HCT116 (cell line): ENCODE results near the gene TEX30. TPM values are rescaled to one million over a fixed set of nuclear protein-coding genes. Genes with fewer than 3 reads are reported as not detected.

Source experiments
- ATAC-seq: fragments of 200-7000 bp; cut with Tn5 transposase; 2 replicates; pipeline ENCODE4 v1.9.1; 2020; ENCODE audit warnings: mild to moderate bottlenecking, moderate library complexity
- BruUV-seq: library from RNA; stranded (reverse); fragments of 400-500 nt; replicated peaks from 2 replicates; lab custom pipeline; 2021; lab: Mats Ljungman, UMichigan
- CTCF ChIA-PET: fragments of 300-600 bp; sonication (Branson Sonifier 250); formaldehyde crosslinking; loops from one replicate; lab custom pipeline; 2021; ENCODE audit warnings: antibody characterized with exemption; lab: Charles Lee
- POLR2A ChIA-PET: fragments of 300-600, 350-600 bp; sonication (Branson Sonifier 250); formaldehyde crosslinking; loops from one replicate; lab custom pipeline; 2021; ENCODE audit warnings: antibody characterized with exemption; lab: Charles Lee
- RAD21 ChIA-PET, 2 experiments: fragments of 300-600 bp; sonication (Branson Sonifier 250); formaldehyde crosslinking; loops; one replicate each; lab custom pipeline; 2023; ENCODE audit warnings: low total read pairs in 2 of 2; ENCODE audit not compliant: uncharacterized antibody in 2 of 2, unreplicated experiment in 2 of 2, low non-redundant PET in 1 of 2; lab: Charles Lee
- DNase-seq: peaks from one replicate; pipeline ENCODE4 v3.0.0-alpha.2; 2010; ENCODE audit warnings: low read depth, low spot score
- H2AFZ ChIP-seq: fragments of 200-600 bp; shearing (Covaris generic), sonication (generic); 2 replicates; pipeline ENCODE4 v1.6.1; 2017; ENCODE audit warnings: low read depth, mixed run types, mixed read lengths, antibody characterized with exemption, low read length; ENCODE audit not compliant: poor library complexity, severe bottlenecking
- H3K27ac ChIP-seq: 2 replicates; pipeline ENCODE4 v1.5.1; 2012; ENCODE audit warnings: low read depth, low read length
- H3K27me3 ChIP-seq: fragments of 200-600 bp; sonication (generic); 2 replicates; pipeline ENCODE4 v1.6.1; 2016; ENCODE audit warnings: mixed run types, low read length, mixed read lengths; ENCODE audit not compliant: insufficient read depth
- H3K36me3 ChIP-seq, 2 experiments: fragments of 200-500 bp in 1 of 2; fragments of 200-600 bp in 1 of 2; sonication (Bioruptor generic) in 1 of 2; sonication (generic) in 1 of 2; 2 replicates each; pipeline versions ENCODE4 v1.5.1 to v1.6.1; 2014 to 2016; ENCODE audit warnings: low read length in 2 of 2, inconsistent platforms in 1 of 2, mixed read lengths in 1 of 2, mixed run types in 1 of 2; ENCODE audit not compliant: insufficient read depth in 2 of 2, control insufficient read depth in 1 of 2
- H3K4me1 ChIP-seq, 2 experiments: fragments of 200-600 bp in 1 of 2; sonication (generic) in 1 of 2; 2 replicates each; pipeline versions ENCODE4 v1.5.1 to v1.6.1; 2012 to 2017; ENCODE audit warnings: low read length in 2 of 2, inconsistent platforms in 1 of 2, mild to moderate bottlenecking in 1 of 2, mixed read lengths in 1 of 2, mixed run types in 1 of 2, moderate library complexity in 1 of 2; ENCODE audit not compliant: insufficient read depth in 2 of 2, control insufficient read depth in 1 of 2
- H3K4me2 ChIP-seq: fragments of 200-600 bp; sonication (generic); 2 replicates; pipeline ENCODE4 v1.6.1; 2017; ENCODE audit warnings: mixed run types, low read length, mixed read lengths
- H3K4me3 ChIP-seq, 2 experiments: fragments of 200-600 bp in 1 of 2; sonication (generic) in 1 of 2; replicated peaks in 1 of 2; 2 replicates each; pipeline ENCODE4 v1.5.1; 2011 to 2016; ENCODE audit warnings: low read length in 2 of 2, control low read depth in 1 of 2, low read depth in 1 of 2, mild to moderate bottlenecking in 1 of 2, mixed read lengths in 1 of 2, mixed run types in 1 of 2
- H3K79me2 ChIP-seq: fragments of 200-600 bp; sonication (generic); 2 replicates; pipeline ENCODE4 v1.6.1; 2017; ENCODE audit warnings: mild to moderate bottlenecking, mixed run types, low read length, moderate library complexity, mixed read lengths; ENCODE audit not compliant: insufficient read depth
- H3K9ac ChIP-seq: fragments of 200-600 bp; sonication (generic); 2 replicates; pipeline ENCODE4 v1.6.1; 2016; ENCODE audit warnings: low read length, mixed read lengths
- H3K9me2 ChIP-seq: fragments of 200-600 bp; sonication (generic), shearing (Covaris generic); 2 replicates; pipeline ENCODE4 v1.6.1; 2017; ENCODE audit warnings: mixed run types, mild to moderate bottlenecking, moderate library complexity; ENCODE audit not compliant: insufficient read depth
- H3K9me3 ChIP-seq, 2 experiments: fragments of 200-500 bp in 1 of 2; fragments of 200-600 bp in 1 of 2; sonication (Bioruptor generic) in 1 of 2; sonication (generic) in 1 of 2; 2 replicates each; pipeline ENCODE4 v1.6.1; 2014 to 2017; ENCODE audit warnings: low read length in 2 of 2, mixed read lengths in 2 of 2, inconsistent platforms in 1 of 2, low read depth in 1 of 2, mild to moderate bottlenecking in 1 of 2, mixed run types in 1 of 2, moderate library complexity in 1 of 2; ENCODE audit not compliant: control insufficient read depth in 1 of 2, insufficient read depth in 1 of 2
- H4K20me1 ChIP-seq: fragments of 200-600 bp; sonication (generic), shearing (Covaris generic); 2 replicates; pipeline ENCODE4 v1.6.1; 2017; ENCODE audit warnings: mixed run types, mild to moderate bottlenecking, moderate library complexity; ENCODE audit not compliant: insufficient read depth
- ELF1 ChIP-seq: IDR thresholded peaks from 2 replicates; pipeline ENCODE4 v1.6.1; 2012; ENCODE audit warnings: low read depth, borderline replicate concordance
- EZH2 ChIP-seq: fragments of 200-600 bp; sonication (generic); IDR thresholded peaks from 2 replicates; pipeline ENCODE4 v1.6.1; 2017; ENCODE audit warnings: antibody characterized with exemption, mixed run types
- EZH2phosphoT487 ChIP-seq: fragments of 200-600 bp; IDR thresholded peaks from 2 replicates; pipeline ENCODE4 v1.6.1; 2018; ENCODE audit warnings: antibody characterized with exemption, borderline replicate concordance
- JUND ChIP-seq: IDR thresholded peaks from 2 replicates; pipeline ENCODE4 v1.6.1; 2012
- POLR2A ChIP-seq: IDR thresholded peaks from 2 replicates; pipeline ENCODE4 v1.7.0; 2011; ENCODE audit warnings: borderline replicate concordance; ENCODE audit not compliant: insufficient read depth, insufficient read length; ENCODE audit errors: extremely low read depth
- SIN3A ChIP-seq: IDR thresholded peaks from 2 replicates; pipeline ENCODE4 v1.6.1; 2012; ENCODE audit warnings: low read depth
- SRF ChIP-seq: IDR thresholded peaks from 2 replicates; pipeline ENCODE4 v1.6.1; 2012; ENCODE audit warnings: low read depth
- TCF7L2 ChIP-seq: IDR thresholded peaks from 2 replicates; pipeline ENCODE4 v1.7.0; 2011; ENCODE audit warnings: borderline replicate concordance, inconsistent platforms; ENCODE audit not compliant: insufficient read depth, insufficient read length; ENCODE audit errors: extremely low read depth
- intact Hi-C: fragments of 100-400 bp; cut with micrococcal nuclease; formaldehyde crosslinking; loops from 2 replicates; pipeline ENCODE4 v1.10.0; 2022
- total RNA-seq: library from RNA; stranded (reverse); gene quantifications from one replicate; pipeline ENCODE4 v1.2.1, GENCODE V29; 2021; ENCODE audit not compliant: unreplicated experiment
- TF ChIP-seq, protein P1 (sequence below): IDR thresholded peaks from 2 replicates; pipeline ENCODE4 v1.6.1; 2012; ENCODE audit warnings: low read depth
- TF ChIP-seq, protein P2 (sequence below), 3 experiments: fragments of 200-600 bp in 1 of 3; sonication (generic) in 1 of 3; IDR thresholded peaks in 2 of 3; conservative IDR thresholded peaks in 1 of 3; 2 replicates each; pipeline ENCODE4 v1.5.1; 2012 to 2017; ENCODE audit warnings: low read depth in 2 of 3, low read length in 2 of 3, antibody characterized with exemption in 1 of 3, borderline replicate concordance in 1 of 3, control low read depth in 1 of 3, mild to moderate bottlenecking in 1 of 3, mixed read lengths in 1 of 3, mixed run types in 1 of 3, moderate library complexity in 1 of 3; ENCODE audit not compliant: insufficient read depth in 1 of 3
- TF ChIP-seq, protein P3 (sequence below): IDR thresholded peaks from 2 replicates; pipeline ENCODE4 v1.6.1; 2012
- TF ChIP-seq, protein P4 (sequence below): IDR thresholded peaks from 2 replicates; pipeline ENCODE4 v1.6.1; 2011; ENCODE audit warnings: mild to moderate bottlenecking, low read length, moderate library complexity; ENCODE audit not compliant: insufficient replicate concordance; ENCODE audit errors: extremely low read depth

TEX30 gene
- total RNA-seq, 1 experiment from 2014 or later: 22.3 TPM

DNA sequence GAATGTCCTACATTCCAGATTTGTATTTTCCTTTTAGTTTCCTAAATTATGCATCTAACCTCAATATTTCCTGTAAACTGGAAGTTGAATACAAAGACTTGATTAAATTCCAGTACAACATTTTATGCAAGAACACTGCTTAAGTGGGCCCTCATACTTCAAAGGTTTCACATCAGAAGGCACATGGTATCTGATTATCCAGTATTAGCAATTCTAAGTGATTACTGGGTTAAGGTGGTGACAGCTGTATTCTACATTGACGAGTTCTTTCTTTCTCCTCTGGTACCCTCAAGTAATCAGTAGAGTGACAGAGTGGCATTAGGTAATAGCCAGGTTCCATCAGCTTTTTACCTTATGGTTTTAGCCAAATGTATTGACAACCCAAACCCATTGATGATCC lies 43.7 kb upstream of the TEX30 start:
- ChIA-PET POLR2A (no interaction called here), RAD21 (no interaction called here), CTCF (no interaction called here)
- Histone ChIP-seq H3K4me1 (no peaks in the 10 kb centered on the region), H3K9ac (no peak overlapping the region), H3K9me2 (no peaks in the 10 kb centered on the region), H3K36me3 (peaks cover 7% of the 10 kb centered on the region in 2 experiments; a peak in 2 of 4 replicates), H3K9me3 (no peaks in the 10 kb centered on the region), H3K4me2 (no peak overlapping the region), H3K27me3 (no peaks in the 10 kb centered on the region), H2AFZ (no peak overlapping the region), H4K20me1 (no peaks in the 10 kb centered on the region), H3K27ac (no peak overlapping the region), H3K4me3 (no peak overlapping the region), H3K79me2 (peaks cover 11% of the 10 kb centered on the region)
- DNase-seq: no peak
- no TSS peak for BruUV-seq
- intact Hi-C loops: no loop called here
- TF ChIP-seq, protein P1, sequence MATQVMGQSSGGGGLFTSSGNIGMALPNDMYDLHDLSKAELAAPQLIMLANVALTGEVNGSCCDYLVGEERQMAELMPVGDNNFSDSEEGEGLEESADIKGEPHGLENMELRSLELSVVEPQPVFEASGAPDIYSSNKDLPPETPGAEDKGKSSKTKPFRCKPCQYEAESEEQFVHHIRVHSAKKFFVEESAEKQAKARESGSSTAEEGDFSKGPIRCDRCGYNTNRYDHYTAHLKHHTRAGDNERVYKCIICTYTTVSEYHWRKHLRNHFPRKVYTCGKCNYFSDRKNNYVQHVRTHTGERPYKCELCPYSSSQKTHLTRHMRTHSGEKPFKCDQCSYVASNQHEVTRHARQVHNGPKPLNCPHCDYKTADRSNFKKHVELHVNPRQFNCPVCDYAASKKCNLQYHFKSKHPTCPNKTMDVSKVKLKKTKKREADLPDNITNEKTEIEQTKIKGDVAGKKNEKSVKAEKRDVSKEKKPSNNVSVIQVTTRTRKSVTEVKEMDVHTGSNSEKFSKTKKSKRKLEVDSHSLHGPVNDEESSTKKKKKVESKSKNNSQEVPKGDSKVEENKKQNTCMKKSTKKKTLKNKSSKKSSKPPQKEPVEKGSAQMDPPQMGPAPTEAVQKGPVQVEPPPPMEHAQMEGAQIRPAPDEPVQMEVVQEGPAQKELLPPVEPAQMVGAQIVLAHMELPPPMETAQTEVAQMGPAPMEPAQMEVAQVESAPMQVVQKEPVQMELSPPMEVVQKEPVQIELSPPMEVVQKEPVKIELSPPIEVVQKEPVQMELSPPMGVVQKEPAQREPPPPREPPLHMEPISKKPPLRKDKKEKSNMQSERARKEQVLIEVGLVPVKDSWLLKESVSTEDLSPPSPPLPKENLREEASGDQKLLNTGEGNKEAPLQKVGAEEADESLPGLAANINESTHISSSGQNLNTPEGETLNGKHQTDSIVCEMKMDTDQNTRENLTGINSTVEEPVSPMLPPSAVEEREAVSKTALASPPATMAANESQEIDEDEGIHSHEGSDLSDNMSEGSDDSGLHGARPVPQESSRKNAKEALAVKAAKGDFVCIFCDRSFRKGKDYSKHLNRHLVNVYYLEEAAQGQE: no peak
- no peak for ATAC-seq

DNA sequence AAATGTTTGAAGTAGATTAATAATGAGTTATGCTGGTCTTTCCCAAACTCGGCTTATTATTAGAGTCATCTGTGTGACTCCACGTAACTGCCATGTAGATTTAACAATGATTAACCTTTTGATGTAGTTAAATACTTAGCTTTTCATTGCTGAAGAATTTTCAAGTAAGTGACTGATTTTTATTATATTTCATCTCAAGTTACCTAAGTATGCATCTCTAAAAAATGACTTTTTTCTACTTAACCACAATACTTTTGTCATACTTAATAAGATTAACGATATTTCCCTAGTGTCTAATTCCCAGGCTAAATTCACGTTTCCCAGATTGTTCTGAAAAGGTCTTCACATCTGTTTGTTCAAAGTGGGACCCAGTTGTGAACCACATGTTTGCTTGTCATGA lies 43.1 kb upstream of the TEX30 start:
- ChIA-PET RAD21 (no interaction called here), POLR2A (no interaction called here), CTCF (no interaction called here)
- BruUV-seq: no TSS peak
- Histone ChIP-seq H3K79me2 (peaks cover 11% of the 10 kb centered on the region), H2AFZ (no peak overlapping the region), H3K36me3 (peaks cover 2 to 4% of the 10 kb centered on the region in 2 experiments; a peak in 2 of 4 replicates), H3K4me1 (no peaks in the 10 kb centered on the region), H4K20me1 (no peaks in the 10 kb centered on the region), H3K9me3 (no peaks in the 10 kb centered on the region), H3K27ac (no peak overlapping the region), H3K9me2 (no peaks in the 10 kb centered on the region), H3K4me3 (no peak overlapping the region), H3K4me2 (no peak overlapping the region), H3K9ac (no peak overlapping the region), H3K27me3 (no peaks in the 10 kb centered on the region)
- ATAC-seq (no peak), DNase-seq (no peak)
- intact Hi-C loops: no loop called here
- TF ChIP-seq SRF (no peak), POLR2A (no peak), SIN3A (no peak), ELF1 (no peak), TCF7L2 (no peak), EZH2 (no peak), EZH2phosphoT487 (no peak), JUND (no peak)
- TF ChIP-seq, protein P2, sequence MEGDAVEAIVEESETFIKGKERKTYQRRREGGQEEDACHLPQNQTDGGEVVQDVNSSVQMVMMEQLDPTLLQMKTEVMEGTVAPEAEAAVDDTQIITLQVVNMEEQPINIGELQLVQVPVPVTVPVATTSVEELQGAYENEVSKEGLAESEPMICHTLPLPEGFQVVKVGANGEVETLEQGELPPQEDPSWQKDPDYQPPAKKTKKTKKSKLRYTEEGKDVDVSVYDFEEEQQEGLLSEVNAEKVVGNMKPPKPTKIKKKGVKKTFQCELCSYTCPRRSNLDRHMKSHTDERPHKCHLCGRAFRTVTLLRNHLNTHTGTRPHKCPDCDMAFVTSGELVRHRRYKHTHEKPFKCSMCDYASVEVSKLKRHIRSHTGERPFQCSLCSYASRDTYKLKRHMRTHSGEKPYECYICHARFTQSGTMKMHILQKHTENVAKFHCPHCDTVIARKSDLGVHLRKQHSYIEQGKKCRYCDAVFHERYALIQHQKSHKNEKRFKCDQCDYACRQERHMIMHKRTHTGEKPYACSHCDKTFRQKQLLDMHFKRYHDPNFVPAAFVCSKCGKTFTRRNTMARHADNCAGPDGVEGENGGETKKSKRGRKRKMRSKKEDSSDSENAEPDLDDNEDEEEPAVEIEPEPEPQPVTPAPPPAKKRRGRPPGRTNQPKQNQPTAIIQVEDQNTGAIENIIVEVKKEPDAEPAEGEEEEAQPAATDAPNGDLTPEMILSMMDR (IDR thresholded peaks at IDR 0.05 in 2 of 3, conservative IDR thresholded peaks at IDR 0.05 in 1 of 3; ENCODE audit: borderline replicate concordance in 1 of 3, insufficient read depth in 1 of 3, low read depth in 2 of 3, low read length in 2 of 3): no peak
- TF ChIP-seq, protein P3, sequence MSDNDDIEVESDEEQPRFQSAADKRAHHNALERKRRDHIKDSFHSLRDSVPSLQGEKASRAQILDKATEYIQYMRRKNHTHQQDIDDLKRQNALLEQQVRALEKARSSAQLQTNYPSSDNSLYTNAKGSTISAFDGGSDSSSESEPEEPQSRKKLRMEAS: no peak
- TF ChIP-seq, protein P4, sequence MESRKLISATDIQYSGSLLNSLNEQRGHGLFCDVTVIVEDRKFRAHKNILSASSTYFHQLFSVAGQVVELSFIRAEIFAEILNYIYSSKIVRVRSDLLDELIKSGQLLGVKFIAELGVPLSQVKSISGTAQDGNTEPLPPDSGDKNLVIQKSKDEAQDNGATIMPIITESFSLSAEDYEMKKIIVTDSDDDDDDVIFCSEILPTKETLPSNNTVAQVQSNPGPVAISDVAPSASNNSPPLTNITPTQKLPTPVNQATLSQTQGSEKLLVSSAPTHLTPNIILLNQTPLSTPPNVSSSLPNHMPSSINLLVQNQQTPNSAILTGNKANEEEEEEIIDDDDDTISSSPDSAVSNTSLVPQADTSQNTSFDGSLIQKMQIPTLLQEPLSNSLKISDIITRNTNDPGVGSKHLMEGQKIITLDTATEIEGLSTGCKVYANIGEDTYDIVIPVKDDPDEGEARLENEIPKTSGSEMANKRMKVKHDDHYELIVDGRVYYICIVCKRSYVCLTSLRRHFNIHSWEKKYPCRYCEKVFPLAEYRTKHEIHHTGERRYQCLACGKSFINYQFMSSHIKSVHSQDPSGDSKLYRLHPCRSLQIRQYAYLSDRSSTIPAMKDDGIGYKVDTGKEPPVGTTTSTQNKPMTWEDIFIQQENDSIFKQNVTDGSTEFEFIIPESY: no peak
